D341Med (cell line): ENCODE data around the gene MARK3.
"Not testable (repeated sequence)": the region's sequence is repeated elsewhere in the genome, so short reads cannot be mapped to it uniquely, and the experiment has no call there.

Source experiments
- DNase-seq: peaks from one replicate; pipeline ENCODE4 v3.0.0; 2012; ENCODE audit warnings: low spot score

MARK3 gene

GRCh38 chr14:103514596-103515421, 129.6 kb downstream of the MARK3 start:
- peak; percentile 28 for DNase-seq

- DNase-seq: no peak
Observed at GRCh38 chr14:103516426-103517173, 131.4 kb downstream of the MARK3 start.

- no peak for DNase-seq
Observed at GRCh38 chr14:103517174-103517566, 132.0 kb downstream of the MARK3 start.

GRCh38 chr14:103517721-103518421, 132.7 kb downstream of the MARK3 start:
- peak; percentile 31 for DNase-seq

GRCh38 chr14:103518422-103519042, 133.3 kb downstream of the MARK3 start:
- DNase-seq: peak; percentile 89

DNA sequence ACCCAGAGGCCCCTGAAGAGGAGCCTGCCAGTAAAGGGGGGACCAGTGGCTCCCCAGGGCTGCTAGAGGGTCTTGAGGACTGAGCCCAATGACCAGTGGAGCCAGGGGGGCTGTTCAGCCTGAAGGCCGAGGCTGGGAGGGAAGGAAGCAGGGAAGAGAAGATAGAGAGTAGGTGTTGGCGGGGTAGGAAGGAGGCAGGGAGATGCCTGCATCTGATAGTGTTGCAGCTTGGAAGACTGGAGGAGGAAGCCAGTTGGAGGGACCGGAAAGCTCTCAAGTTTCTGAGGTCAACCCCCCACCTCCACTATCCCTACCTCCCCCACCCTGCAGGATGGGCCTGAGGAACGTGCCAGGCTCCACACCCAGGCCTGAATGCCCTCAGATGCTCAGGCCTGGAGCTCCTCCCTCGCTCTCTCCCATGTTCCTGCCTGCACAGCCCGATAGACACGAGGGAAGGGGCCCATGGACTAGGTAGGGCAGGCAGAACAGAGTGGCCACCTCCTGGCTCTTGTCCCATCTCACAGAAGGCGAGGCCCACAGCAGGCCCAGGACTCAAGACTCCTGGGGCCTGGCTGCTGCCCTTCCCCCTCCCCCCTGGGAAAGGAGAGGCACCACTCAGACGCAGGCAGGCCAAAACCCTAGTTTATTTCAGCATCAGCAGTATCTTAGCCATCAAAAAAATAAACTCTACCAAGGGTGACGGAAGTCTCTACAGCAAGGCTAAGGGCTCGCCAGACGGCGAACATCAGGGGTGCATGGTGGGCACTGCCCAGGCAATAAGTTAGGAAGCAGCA, 134.0 kb downstream of the MARK3 start:
- DNase-seq: no peak

GRCh38 chr14:103519837-103520212, 134.6 kb downstream of the MARK3 start:
- no peak for DNase-seq

- no peak for DNase-seq
Observed at GRCh38 chr14:103520269-103520656, 135.0 kb downstream of the MARK3 start.

- DNase-seq: peak; percentile 91
Observed at GRCh38 chr14:103520657-103521437, 135.6 kb downstream of the MARK3 start.

GRCh38 chr14:103521438-103521950, 136.3 kb downstream of the MARK3 start:
- DNase-seq: peak; percentile 67

DNA sequence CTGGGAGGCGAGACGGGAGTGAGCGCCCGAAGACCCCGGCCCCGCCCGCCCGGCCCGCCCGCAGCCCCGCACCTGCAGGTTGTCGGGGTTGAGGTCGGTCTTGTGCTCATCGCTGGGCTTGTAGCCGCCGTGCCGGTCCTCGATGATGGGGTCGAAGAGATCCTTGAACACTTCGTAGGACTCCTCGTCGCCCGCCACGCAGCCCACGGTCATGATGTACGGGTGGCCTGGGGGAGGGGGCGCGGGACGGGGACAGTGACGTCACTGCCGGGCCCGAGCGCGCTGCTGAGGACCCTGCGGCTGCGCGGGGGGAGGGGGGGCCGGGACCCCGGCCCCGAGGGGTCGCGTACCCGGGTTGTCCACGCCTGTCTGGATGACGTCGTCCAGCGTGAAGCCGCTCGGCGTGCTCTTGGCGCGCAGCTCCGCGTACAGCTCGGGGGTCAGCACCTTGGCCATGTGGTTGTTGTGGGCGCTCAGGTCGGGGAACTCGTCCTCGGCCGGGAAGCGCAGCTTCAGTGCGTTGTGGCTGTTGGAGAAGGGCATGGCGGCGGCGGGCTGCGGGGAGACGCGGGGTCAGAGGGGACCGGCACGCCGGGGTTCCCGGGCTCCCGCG, 136.8 kb downstream of the MARK3 start:
- DNase-seq: peak; percentile 81

DNA sequence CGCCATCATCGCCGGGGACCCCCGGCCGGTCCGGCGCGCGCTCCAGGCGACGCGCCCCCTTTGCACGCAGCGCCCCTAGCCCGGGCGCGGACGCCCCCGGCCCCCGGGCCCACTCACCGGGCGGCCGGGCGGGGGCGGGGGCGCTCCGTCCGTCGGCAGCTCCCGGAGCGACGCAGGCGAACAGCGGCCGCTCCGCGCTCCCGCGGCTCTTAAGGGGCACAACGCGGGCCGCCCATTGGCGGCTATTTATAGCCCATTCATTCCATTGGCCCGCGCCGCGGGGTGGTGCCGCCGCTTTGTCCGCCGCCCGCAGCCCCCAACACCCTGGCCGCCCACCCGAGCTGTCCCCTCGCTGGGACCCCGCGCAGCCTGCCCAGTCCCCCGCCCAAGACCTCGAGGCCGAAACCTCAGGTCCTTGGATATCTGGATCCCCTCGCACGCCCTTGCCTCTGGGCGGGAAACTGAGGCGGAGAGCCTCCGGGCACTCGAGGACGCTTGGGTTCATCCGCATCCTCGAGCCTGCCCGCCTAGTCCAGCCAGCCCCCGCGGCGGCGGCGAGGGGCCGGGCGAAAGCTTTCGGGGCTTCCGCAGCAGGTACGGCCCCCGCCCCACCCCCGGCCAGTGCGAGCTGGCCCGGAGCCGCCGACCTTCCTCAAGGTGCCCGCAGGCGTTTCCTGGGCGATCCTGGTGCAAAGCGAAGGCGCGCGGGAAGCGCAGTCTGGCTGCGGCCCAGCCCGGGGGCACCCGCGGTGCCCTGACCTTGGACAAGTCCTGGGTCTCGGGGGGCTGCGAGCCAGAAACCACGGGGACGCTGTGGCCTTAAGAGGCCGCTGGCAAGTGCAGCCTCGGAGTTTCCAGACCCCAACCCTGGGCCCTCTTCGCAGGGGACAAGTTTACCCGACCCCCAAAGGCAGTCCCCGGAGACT, 137.7 kb downstream of the MARK3 start, which contains the start of gene CKB:
Gene CKB, minus strand, starts transcription at position 182 of the 926 bp plus-strand sequence. CDS start 337 bp downstream, outside the sequence.
- peak; percentile 96 for DNase-seq

- DNase-seq: no peak
Observed at GRCh38 chr14:103523575-103523954, 138.3 kb downstream of the MARK3 start.

GRCh38 chr14:103524002-103524935, 139.1 kb downstream of the MARK3 start:
- DNase-seq: no peak

- not testable (repeated sequence) for DNase-seq
Observed at GRCh38 chr14:103525430-103526246, 140.4 kb downstream of the MARK3 start.

DNA sequence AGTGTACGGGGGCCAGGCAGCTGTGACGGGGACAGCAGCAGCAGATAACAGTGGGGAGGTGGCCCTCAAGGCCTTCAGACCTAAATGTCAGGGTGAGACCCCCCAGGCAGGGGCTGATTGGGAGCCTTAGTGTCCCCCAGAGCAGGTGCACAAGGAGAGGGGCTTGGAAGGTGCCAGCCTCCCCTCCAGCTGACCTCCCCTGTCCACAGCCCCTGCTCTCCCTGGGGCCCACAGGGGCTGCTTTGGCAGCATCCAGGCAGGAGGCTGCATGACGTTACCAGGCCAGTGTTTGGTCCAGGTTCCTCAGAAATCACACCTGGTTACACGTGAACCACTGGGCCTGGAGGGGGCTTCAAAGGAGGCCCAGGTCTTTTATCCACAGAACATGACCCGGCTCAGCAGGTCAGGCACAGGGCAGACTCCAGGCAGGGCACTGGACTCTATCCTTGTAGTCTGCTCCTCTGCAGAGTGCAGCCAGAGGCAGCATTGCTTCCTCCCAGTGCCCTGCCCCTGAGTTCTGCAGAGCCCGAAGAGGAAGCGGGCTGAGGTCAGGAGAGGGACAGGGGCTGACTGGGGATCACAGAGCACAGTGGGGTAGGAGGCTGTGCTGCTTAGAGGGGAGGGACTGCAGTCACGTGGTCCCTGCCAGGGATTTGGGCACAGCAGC, 141.2 kb downstream of the MARK3 start:
- no peak for DNase-seq
